Ecto neural progenitor cell (in vitro differentiated cells): ENCODE data around the gene STBD1.
A peak's percentile ranks its signal among the peaks of the same experiment; 100 is the strongest.
"Not testable (repeated sequence)": the region's sequence is repeated elsewhere in the genome, so short reads cannot be mapped to it uniquely, and the experiment has no call there.

Experiments used
- DNase-seq: peaks from one replicate; pipeline ENCODE4 v3.0.0-alpha.2; 2018; ENCODE audit warnings: low spot score

The STBD1 gene

GRCh38 chr4:76305971-76306881 lies at the start of gene STBD1:
Gene STBD1, plus strand, starts transcription at chr4:76306733. Its CDS starts 37 bp downstream, at chr4:76306770.
- peak; percentile 85 for DNase-seq

DNA sequence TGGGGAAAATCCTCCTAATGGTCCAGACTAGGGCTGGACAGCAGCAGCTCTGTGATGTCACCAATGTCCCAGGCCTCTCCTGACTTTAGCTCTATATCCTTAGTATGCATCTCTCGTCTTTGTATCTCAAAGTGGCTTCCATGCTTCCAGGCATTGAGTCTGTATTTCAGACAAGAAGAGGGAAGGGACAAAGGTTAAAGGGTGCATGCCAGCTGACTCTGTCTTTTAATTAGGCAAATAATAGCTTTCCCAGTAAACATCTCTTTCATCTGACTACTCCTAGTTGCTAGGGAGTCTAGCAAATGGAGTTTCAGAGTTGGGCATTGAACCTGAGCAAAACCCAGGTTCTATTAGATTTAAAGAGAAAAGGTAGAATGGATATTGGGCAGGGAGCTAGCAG lies 49.6 kb upstream of the STBD1 start:
- no peak for DNase-seq

GRCh38 chr4:76257824-76258223 lies 48.7 kb upstream of the STBD1 start:
- no peak for DNase-seq

DNA sequence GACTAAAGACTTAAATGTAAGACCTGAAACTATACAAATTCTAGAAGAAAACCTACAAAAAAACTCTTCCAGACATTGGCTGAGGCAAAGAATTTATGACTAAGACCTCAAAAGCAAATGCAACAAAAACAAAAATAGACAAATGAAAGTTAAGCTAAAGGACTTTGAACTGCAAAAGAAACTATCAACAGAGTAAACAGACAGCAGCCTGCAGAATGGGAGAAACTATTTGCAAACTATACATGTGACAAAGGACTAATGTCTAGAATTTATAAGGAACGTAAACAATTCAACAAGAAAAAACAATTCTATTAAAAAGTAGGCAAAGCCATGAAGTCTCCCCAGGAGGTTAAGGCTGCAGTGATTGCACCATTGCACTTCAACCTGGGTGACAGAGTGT lies 46.0 kb upstream of the STBD1 start:
- DNase-seq, result no peak

- no peak for DNase-seq
These were observed 40.8 kb upstream of the STBD1 start for GRCh38 chr4:76265631-76266218.

DNA sequence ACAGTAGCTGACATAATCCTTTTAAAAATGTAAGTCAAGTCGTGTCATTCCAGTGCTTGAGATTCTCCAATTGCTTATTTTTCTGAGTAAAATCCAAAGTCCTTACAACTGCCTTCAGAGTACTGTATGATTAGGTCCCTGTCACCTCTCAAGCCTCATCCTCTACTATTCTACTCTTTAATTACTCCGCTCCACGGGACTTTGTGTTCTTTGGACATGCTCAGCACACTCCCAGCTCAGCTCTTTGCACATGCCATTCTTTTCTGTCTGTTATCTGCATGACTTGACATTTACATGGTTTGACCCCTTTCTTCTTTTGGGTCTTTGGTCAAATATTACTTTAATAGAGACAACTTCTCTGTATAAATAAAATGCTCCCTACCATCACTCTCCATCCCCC lies 39.9 kb upstream of the STBD1 start:
- no peak for DNase-seq

DNA sequence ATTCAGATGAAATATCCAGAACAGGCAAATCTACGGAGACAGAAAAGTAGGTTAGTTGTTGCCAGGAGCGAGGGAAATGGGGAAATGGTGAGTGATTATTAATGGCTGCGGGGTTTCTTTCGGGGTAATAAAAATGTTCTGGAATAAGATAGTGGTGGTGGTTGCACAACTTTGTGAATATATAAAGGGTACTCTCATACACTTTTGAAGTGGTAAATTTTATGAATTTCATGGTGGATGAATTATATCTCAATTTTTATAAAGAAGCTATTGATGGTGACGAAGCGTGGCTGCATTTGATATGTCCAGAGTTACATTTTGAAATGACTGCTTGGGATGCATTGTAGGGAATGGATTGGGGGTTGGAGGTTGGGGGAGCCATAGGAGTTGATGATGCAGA lies 38.7 kb upstream of the STBD1 start:
- DNase-seq, result no peak

- DNase-seq, result no peak
These were observed 36.0 kb upstream of the STBD1 start for GRCh38 chr4:76270244-76271175.

DNA sequence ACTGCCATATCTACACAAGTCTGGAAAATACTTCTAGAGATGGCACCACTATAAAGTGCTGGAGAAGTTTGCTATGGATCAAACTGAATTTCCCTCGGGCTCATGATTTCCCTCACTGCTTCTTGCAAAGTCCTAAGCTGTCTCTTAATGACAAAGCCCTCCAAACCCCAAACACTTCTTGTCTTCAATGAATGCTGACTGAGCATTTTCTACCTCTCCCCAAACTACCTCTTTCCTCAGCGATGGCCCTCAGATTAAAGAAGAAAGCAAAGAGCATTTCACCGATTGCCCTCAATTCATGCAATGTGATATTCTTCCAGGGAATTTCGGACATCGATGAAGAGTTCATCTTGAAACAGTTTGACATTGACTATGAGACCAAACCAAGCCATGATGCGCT lies 35.3 kb upstream of the STBD1 start:
- no peak for DNase-seq

GRCh38 chr4:76272073-76272472 lies 34.5 kb upstream of the STBD1 start:
- no peak for DNase-seq

DNA sequence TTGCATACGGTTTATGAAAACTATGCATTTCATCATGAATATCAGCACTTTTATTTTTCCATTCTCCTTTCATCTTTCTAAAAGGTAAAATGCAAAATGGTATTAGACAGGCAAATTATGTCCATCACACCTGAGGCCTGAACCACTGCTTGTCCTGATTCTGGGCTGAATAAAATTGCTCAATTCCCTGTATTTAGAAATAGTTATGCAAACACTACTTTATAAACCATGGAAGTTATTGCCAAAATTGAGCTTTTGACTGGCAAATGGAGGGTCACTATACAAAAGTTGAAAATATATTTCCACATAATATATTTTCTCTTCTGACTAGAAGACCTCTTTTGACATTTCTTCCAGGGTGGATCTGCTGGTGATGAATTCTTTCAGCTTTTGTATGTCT lies 34.0 kb upstream of the STBD1 start:
- DNase-seq, result no peak

DNA sequence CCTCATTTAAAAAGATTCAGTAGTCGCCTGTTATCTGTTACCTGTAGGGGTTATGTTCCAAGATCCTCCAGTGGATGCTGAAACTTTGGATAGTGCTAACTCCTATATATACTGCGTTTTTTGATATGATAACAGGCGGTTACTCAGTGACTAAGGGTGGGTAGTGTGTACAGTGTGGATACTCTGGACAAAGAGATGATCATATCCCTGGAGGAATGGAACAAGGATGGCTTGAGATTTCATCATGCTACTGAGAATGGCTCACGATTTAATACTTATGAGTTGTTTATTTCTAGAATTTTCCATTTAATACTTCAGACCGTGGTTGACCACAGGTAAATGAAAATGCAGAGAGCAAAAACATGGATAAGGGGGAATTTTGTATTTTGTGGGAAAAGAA lies 33.5 kb upstream of the STBD1 start:
- no peak for DNase-seq

GRCh38 chr4:76275486-76276124 lies 30.9 kb upstream of the STBD1 start:
- DNase-seq, result no peak

DNA sequence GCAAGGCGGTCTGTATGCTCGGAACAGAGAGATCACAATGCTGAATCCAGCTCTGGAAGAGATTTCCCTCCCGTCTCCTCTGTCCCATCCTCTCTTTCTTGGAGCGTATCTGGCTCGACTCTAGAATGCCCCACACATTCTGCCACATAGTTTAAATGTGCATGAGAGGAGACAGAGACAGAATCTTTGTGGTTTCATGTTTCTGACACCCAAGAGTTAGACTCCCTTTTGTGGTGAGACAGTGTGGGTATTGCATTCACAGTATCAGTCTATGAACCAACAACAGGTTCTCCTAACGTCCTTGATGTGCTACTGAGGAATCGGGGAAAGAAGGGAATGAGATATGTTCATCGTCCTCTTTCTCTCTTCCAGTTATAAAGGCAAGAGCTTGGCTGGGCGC lies 29.7 kb upstream of the STBD1 start:
- no peak for DNase-seq

- no peak for DNase-seq
These were observed 28.9 kb upstream of the STBD1 start for GRCh38 chr4:76277667-76278066.

GRCh38 chr4:76278583-76278982 lies 27.9 kb upstream of the STBD1 start:
- DNase-seq, result no peak

- DNase-seq, result no peak
These were observed 27.1 kb upstream of the STBD1 start for GRCh38 chr4:76279462-76279861.

DNA sequence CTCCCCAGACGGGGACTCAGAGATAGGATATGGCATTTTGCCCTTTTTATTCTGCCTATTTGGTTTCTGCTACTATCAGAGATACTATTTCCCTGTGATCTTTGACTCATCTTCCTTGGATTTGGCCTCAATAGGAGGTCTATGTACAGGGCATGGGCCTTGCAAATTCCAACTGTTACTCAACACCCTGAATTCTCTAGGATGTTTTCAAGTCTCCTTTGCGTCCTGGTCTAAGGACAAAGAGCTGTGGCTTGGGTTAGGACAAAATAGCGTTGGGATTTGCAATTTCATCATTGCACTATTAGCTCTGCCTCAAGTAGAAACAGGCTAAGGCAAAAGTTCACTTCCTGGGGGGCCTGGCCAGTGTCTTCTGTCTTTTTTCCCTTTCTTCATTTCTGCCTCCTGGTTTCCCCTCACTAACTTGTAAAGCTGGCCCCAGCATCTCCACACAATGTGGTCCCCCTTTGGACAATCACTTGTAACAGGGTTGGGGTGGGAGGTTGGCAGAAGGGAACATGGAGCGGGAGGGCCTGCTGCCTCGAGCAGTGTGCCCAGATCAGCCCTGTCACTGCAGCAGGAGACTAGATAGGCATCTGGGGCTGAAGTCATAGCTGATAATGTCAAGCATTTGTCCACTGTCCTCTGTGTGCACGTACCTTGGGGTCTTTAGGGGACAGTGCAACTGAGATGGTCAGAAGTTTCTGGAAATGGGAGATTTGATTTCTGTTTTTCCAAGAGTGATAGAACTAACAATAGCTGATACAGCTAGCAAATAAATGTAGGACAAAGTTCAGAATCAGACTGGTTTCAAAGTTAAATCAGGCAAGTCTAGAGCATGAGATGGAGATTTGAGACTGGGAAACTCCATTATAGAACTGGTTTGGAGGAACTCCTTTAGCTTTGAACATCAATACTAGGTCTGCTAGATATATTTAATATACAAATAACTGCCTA lies 25.8 kb upstream of the STBD1 start:
- DNase-seq, result no peak

DNA sequence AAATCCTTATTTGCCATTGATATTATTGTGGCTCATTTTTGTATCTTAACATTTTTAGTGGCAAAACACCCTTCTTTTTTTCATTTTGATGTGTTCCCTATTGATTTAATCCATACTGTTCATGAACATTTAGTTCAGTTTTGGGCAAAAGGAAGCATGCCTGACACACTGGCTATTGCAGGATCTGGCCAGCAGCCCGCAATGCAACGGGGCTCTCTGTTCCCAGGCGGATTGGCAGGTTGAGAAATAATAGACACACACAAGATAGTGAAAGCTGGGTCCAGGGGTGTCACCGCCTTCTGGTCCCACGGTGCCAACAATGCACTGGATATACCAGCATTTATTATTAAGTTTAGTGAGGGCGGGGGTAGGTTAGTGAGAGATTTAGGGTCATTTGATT lies 24.9 kb upstream of the STBD1 start:
- not testable (repeated sequence) for DNase-seq

GRCh38 chr4:76282941-76283689 lies 23.4 kb upstream of the STBD1 start:
- DNase-seq, result no peak
